Posterior vena cava (tissue), 2 donors: ENCODE results near the gene SLC2A11. TPM values are rescaled to one million over a fixed set of nuclear protein-coding genes. Genes with fewer than 3 reads are reported as not detected.
"Not testable (repeated sequence)": the region's sequence is repeated elsewhere in the genome, so short reads cannot be mapped to it uniquely, and the experiment has no call there.

Experiments used
- DNase-seq: peaks from one replicate; pipeline ENCODE4 v3.0.0-alpha.2; 2020; ENCODE audit warnings: low spot score
- intact Hi-C, 2 donors: fragments of 100-400 bp; cut with DNase I; formaldehyde crosslinking; loops; one replicate each; pipeline versions ENCODE4 v1.14.1 to v1.14.2; 2022 to 2023
- total RNA-seq, 2 donors: library from RNA; stranded (reverse); fragmentation: NEBNext Ultra II Directional; extraction: Animal tissue kit (Norgen Biotek cat#: 25700); gene quantifications; one replicate each; pipeline ENCODE4 v1.2.1, GENCODE V29; 2021
- donor health status: DM: yes; HTN: yes; CAD: no.
- donor health status: DM: yes; HTN: yes; CAD: no.

SLC2A11 gene
- total RNA-seq, 2 donors from 2014 or later: 4.9 to 7.4 TPM

- DNase-seq: no peak
- intact Hi-C loops: no loop called here
Observed at GRCh38 chr22:23897320-23897719, 39.6 kb downstream of the SLC2A11 start.

DNA sequence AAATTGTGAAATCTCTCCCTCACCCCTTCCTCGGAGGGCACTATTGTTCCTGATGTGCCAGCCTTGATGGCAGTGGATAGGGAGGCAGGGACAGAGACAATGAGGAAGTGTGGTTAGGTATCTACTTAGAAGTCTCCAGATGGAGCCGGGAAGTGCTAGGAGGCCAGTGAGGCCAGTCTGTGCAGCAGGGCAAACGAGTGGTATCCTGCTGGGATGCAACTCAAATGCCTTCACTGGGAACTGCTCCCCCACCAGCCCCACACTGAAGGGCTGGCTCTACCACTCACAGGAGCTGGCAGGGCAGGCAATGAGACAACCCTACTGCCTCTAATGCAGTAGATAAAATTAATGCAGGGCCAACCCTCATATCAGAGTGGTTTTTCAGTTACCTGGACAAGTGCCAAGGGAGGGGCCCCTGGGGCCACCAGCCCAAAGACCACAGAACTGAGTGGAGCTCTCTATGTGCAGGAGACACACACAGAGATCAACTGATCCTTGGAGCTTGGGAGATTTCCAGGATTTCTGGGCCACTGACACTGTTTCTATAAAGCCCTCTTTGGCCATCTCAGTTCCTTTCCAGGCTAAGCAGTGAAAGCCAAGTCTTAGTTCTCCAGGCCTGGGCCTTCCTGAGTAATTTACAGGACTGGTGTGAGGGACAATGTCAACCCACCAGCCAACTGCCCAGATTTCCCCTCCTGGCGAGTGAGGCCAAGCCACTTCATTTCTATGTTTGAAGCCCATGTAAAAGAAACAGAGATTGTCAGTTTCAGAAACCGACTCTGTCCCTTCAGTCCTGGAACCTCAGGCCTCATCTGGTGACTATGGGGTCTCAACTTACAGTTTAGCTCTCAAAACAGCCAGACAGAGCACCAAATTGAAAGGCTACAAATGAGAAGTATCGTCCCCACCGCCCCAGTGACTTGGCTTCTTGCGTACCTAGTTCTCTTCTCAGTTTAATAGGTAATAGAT lies 40.6 kb downstream of the SLC2A11 start:
- DNase-seq: no peak
- intact Hi-C loops: no loop called here

DNA sequence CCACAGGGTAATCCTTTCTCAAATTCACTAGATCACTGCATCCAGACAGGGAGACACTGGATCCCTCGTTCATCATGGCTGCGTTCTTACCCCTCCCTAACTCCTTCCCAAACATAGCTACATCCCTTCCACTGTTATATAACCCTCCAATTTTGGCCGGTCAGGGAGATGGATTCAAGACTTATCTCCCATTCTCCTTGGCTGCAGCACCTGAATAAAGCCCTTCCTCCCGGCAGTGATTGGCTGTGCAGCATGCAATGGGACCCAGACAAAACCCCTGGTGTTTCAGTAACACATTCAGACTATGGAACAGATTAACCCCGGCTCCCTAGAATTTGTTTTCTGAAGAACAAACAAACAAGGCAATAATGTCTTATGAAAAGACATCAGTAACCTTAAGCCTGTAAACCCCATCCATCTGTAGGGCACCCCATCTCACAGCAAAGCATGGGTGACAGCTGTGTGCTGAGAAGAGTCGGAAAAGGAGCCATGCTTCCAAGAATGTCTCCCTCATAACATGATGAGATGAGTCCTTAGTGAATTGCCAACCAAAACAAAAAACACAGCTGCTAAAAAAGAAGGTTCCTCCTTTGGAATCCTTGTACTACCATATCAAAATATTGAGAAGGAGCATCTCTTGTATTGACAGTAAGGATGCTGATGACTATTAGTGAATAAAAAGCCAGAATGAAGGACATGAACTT lies 41.5 kb downstream of the SLC2A11 start:
- DNase-seq: no peak
- intact Hi-C loops: no loop called here

GRCh38 chr22:23900227-23900626 lies 42.6 kb downstream of the SLC2A11 start:
- intact Hi-C loops, DNase-seq: not testable (repeated sequence)

DNA sequence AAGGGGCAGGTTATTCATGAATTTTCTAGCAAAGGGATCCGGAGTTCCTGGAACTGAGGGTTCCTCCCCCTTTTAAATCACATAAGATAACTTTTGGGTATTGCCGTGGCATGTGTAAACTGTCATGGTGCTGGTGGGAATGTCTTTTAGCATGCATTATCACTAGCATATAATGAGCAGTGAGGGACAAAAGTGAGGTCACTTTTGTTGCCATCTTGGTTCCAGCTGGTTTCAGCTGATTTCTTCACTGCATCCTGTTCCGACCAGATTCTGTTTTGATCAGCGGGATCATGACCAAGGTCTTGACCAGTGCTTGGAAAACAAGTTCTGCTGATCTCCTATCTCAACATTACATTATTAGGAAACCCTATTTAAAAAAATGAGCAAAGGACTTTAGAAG lies 43.9 kb downstream of the SLC2A11 start:
- no peak for DNase-seq
- intact Hi-C loops: no loop called here

- no peak for DNase-seq
- intact Hi-C loops: no loop called here
Observed at GRCh38 chr22:23903328-23903971, 45.8 kb downstream of the SLC2A11 start.

DNA sequence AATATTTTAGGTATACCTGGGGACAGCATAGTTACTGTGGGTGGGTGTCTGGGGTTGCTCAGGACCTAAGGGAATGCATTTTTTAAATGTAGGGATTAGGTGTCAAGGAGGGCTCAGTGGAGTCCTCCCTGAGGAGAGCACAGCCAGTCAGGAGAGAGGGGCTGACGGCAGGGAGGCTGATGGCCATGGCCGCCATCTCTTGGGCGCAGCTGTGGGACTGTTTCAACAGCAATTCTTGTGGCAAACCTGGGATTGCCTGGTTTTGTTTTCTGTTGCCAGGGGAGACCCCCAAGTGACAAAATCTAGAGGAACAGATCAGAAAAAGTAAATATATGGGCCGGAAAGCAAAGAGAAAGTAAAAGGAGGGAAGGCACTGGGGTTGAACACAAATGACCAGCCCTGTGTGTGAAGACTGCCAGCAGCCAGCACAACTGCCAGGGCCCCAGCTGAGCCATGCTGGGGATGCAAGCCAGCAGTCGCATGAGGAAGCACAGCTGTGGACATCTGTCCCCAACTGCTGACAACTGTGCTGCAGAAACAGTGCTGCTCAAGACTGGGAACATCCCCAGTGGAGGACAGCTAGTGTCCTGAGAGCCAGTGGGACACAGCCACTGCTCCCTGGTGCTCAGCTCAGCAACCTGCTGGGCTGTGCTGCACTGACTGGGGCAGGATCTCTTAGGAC lies 47.0 kb downstream of the SLC2A11 start:
- no peak for DNase-seq
- intact Hi-C loops: no loop called here

- intact Hi-C loops: no loop called here
- no peak for DNase-seq
Observed at GRCh38 chr22:23906641-23907040, 49.0 kb downstream of the SLC2A11 start.

GRCh38 chr22:23907423-23907822 lies 49.7 kb downstream of the SLC2A11 start:
- DNase-seq, intact Hi-C loops: not testable (repeated sequence)

DNA sequence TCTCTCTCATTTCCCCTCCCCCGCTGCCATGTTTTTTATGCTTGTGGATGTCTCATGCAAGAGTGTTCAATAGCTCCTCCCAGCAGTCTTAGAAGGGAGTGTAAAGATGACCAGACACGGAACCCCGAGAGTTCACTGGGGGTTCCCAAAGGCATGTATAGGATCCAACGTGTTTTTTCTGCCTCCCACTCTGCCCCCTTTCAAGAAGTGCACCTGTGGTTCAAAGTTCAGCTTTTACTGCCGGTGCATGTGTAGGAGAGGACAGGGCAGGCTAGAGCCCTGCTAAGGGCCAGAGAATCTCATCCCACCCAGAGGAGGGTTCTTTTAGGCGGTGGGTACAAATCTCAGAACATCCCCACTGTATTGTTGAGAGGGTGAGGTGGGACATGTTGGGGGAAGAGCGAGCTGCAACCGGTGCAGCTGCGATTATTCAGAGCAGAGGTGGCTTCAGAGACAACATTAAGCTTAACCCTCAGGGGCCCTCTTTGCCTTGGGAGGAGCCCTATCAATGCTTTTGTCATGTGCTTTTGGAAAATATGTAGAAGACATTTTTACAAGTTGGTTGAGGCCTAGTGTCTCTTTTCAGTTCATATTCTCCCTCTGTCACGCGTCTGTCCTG lies 51.0 kb downstream of the SLC2A11 start:
- intact Hi-C loops: no loop called here
- no peak for DNase-seq

DNA sequence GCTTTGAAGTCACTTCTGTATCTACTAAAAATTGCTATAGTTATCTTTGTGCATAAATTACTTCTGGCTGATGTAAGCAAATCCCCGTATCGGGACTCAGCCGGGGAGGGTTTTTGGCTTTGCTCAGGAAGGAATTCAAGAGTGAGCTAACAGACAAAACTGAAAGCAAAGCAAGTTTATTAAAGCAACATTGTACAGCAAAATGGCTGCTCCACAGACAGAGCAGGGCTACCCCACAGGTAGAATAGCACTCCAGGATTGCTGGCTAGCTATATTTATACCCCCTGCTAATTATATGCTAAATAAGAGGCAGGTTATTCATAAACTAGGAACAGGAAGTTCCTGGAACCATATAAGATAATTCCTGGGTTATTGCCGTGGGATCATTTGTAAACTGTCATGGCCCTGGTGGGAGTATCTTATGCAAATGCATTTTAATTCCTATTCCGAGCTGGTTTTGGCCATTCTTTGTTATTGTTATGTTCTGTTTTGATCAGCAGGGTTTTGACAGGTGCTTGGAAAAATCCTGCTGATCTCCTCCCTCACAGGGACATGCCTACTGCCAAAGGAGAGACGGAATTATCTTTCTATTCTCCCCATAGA lies 51.7 kb downstream of the SLC2A11 start:
- no peak for DNase-seq
- intact Hi-C loops: no loop called here

GRCh38 chr22:23910496-23911190 lies 53.0 kb downstream of the SLC2A11 start:
- intact Hi-C loops: no loop called here
- no peak for DNase-seq

- intact Hi-C loops: no loop called here
- DNase-seq: no peak
Observed at GRCh38 chr22:23911318-23911980, 53.8 kb downstream of the SLC2A11 start.

DNA sequence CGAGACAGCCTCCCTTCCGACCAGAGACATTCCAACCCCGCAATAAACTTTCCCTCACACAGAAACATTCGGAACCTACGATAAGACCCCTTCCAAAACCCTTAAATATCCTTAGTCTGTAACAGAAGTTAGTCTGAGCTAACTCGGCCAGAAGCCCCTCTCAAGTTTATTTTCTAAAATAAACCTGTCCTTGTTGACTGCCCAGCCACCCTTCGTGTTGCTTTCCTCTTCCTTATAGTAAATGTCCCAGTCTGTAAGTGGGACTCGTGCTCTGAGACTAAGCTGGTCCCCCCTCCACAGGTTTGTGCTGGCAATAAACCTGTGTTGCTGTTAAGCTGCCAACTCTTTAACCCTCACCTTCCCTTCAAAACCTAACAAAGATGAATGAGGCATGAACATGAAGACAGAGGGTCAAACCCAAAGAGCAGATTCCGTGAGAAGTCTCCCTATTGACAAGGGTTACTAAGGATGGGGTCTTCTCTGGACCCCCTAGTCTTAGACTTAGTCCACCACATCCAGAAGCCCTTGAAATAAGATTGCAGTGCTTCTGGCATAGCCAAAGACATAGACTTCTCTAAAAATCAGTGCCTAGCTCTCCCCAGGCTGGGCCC lies 54.7 kb downstream of the SLC2A11 start:
- intact Hi-C loops: no loop called here
- DNase-seq: no peak

DNA sequence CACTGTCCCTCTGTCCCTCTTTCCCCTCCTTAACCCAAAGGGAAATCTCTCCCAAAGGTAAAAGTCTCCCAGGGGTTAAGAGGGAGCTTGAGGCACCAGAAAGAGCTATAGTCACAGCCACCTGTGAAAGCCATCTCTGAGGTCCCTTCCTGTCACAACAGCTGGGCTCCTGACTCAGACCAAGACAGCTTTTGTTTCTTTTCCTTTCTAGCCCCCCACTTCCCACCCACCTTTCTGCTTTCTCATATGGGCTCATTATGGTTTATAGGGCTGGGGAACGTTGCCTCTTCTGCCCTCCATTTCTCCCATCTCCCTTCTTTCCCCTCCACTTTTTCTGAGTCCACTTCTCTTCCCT lies 55.6 kb downstream of the SLC2A11 start:
- intact Hi-C loops: no loop called here
- no peak for DNase-seq

DNA sequence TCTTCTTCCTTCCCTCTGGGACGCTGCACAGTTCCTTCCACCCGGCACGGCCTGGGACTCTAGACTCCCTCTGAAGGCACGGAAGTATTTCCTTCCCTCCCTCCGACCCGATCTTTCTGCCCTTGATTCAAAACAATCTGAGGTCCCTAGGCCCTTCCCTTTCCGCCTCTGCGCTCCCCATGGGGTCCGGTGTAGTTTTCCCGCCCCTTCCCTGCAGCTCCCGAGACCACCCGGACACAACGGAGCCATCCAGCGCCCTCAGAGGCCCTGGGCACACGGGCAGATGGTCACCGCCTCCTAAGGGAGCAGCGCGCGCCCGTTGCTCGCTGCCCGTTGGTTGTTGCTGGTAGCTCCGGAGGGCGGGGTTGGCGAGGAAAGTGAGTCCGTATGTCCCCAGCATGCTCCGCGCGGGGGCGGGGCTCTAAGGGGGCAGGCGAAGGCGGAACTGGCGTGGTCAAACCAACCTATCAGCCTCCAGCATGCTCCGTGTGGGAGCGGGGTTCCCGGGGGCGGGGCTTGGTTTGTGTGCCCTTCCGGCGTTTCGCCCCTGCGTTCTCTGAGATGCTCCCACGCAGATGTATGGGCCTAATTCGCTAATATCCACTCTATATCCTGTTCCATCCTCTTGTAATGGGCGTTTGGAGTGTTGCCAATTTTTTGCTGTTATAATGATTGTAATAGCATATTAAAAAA lies 56.1 kb downstream of the SLC2A11 start:
- intact Hi-C loops: no loop called here
- peak; percentile 100 for DNase-seq

GRCh38 chr22:23915290-23915689 lies 57.6 kb downstream of the SLC2A11 start:
- intact Hi-C loops: no loop called here
- DNase-seq: no peak
